ENCODE measurements around the gene ME3.
"Not testable (repeated sequence)": the region's sequence is repeated elsewhere in the genome, so short reads cannot be mapped to it uniquely, and the experiment has no call there.

DNA sequence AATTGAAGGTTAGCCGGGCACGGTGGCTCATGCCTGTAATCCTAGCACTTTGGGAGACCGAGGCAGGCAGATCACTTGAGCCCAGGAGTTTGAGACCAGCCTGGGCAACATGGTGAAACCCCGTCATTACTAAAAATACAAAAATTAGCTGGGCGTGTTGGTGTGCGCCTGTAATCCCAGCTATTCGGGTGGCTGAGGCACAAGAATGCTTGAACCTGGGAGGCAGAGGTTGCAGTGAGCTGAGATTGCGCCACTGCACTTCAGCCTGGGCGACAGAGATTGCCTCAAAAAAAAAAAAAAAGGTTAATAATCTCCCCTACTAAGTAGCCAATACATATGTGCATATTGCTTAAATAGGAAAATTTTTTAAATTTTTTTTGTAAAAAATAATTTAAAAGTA, 255.5 kb downstream of the ME3 start:
- TF ChIP-seq, protein P1, sequence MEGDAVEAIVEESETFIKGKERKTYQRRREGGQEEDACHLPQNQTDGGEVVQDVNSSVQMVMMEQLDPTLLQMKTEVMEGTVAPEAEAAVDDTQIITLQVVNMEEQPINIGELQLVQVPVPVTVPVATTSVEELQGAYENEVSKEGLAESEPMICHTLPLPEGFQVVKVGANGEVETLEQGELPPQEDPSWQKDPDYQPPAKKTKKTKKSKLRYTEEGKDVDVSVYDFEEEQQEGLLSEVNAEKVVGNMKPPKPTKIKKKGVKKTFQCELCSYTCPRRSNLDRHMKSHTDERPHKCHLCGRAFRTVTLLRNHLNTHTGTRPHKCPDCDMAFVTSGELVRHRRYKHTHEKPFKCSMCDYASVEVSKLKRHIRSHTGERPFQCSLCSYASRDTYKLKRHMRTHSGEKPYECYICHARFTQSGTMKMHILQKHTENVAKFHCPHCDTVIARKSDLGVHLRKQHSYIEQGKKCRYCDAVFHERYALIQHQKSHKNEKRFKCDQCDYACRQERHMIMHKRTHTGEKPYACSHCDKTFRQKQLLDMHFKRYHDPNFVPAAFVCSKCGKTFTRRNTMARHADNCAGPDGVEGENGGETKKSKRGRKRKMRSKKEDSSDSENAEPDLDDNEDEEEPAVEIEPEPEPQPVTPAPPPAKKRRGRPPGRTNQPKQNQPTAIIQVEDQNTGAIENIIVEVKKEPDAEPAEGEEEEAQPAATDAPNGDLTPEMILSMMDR (IDR thresholded peaks at IDR 0.05): not testable (repeated sequence)
- not testable (repeated sequence) for TF ChIP-seq POLR2A (IDR thresholded peaks at IDR 0.05)
